HG03575 (cell line): Measurements from ENCODE around the gene IL4I1.

Source experiments
- ATAC-seq: cut with Tn5 transposase; IDR thresholded peaks from one replicate; pipeline ENCODE4 v1.9.1; 2021; ENCODE audit not compliant: unreplicated experiment, insufficient number of reproducible peaks, low FRiP score; ENCODE audit errors: extremely low read depth

The IL4I1 gene

DNA sequence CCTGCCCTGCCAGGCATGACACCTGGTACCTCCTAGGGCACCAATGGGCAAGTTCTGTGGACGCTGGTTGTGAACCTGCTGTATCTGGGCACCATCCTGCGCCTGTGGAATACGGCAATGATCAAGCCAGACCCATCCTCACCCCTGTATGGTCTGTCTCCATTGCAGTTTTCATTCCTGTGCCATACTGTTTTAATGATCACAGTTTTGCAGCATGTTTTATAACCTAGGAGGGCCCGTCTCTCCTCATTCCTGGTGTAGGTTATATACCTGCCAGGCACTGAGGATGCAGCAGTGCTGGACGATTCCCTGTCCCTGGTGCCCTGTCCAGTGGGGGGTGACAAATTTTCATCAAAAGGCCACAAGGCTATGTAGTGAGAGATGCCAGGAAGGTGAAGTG lies 13.6 kb downstream of the IL4I1 start:
- no peak for ATAC-seq

DNA sequence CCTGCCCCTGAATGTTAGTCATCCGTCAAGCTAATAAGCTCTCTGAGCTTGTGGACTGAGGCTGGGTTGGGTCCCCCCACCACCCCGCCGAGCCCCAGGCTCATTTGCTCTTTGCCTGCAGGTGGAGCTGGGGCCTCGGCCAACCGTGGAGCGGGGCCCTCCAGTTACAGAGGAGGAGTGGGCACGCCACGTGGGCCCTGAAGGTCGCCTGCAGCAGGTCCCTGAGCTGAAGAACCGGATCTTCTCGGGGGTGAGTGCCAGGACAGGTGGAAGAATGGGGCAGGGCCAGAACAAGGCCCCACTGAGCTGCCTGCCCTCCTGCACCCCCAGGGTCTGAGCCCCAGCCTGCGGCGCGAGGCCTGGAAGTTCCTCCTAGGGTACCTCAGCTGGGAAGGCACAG lies 14.0 kb downstream of the IL4I1 start:
- ATAC-seq, result no peak

DNA sequence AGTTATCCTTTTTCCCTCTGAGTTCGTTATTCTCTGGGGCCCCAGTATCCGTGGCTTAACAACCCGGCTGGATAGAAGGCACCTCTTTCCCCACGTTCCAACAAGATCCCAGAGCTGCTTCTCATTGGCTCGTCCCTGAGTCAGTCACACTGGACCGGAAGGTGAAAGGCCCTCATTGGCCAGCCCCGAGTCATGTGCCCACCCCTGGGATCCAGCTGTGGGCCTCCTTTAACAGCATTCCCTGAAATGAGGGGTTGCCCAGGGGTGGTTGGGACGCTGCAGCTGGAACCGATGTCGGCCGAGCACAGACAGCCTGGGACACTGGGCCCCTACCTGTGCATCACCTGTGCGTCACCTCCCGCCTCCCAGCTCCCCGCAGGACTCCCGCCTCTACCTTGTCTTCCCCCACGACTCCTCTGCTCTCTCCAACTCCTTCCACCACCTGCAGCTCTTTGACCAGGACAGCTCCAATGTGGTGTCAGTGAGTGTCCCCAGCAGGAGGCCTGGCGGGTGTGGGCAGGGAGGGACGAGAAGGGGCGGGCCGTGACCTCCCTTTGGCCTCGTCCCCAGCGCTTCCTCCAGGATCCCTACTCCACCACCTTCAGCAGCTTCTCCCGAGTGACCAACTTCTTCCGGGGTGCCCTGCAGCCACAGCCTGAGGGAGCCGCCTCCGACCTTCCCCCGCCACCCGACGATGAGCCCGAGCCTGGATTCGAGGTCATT lies 14.9 kb downstream of the IL4I1 start:
- ATAC-seq, result no peak

DNA sequence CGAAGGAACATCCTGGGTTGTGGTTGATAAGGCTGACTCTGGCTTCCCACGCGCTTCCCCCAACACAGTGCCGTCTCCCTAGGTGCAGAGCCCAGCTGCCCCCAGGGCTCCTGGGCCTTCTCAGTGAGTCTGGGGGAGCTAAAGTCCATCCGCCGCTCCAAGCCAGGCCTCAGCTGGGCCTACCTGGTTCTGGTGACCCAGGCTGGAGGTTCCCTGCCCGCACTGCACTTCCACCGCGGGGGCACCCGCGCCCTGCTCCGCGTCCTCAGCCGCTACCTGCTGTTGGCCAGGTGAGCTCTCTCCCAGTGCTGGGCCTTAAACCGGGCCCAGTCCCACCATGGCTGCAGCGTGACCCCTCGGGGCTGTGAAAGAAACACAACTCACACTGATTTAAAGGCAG lies 15.5 kb downstream of the IL4I1 start:
- ATAC-seq, result no peak

DNA sequence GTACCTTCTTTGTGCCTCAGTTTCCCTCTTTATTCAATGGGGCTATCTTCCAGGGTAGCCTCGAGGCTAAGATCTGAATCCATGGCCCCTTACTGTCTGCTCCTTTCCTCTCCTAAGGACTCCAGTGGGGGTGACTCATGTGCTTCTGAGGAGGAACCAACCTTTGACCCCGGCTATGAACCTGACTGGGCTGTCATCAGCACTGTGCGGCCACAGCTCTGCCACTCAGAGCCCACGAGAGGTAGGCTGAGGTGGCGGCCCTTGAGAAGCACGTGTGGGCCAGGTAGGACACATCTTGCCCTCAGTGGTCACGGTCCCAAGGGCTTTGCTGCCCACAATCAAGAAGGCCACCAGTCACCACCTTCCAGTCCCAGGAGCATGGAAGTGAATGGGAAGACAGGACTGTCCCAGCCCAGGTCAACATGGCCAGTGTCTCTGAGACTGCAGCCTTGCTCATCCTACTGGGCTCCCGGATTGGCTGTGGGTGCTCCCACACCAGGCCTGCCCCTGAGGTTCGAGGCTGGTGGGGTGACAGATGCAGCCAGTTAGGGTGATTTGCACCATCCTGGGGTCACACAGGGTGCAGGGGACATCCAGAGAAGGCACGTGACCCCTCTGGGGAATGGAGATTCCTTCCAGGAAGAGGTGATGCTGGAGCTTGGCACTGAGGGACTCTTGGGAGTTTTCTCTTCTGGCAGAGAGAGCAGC lies 16.4 kb downstream of the IL4I1 start:
- no peak for ATAC-seq

DNA sequence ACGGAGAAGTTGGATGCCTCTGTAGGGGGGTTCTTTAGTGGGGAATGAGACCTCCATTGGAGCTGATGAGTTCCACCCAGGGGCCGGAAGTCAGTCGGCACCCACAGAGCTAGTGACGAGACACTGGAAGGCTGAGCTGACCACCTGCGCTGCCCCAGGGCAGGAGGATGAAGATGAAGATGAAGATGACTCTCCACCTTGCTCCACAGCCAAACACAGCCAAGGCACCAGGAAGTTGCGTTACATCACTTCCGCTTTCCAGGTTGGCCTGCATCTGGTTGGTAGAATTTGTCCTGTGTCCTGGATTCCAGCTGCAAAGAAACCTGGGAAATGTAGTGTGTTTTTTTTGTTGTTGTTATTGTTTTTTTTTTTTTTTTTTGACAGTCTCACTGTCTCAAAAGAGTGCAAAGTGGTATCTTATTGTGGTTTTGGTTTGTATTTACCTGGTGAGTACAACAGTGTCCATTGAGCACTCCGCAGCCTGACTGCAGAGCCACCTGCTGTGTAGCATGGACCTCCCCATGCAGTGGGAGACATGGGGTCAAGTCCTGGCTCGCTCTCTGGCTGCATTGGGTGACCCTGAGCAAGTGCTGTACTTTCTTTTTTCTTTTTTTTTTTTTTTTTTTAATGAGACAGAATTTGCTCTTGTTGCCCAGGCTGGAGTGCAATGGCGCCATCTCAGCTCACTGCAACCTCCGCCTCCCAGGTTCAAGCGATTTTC lies 17.3 kb downstream of the IL4I1 start:
- ATAC-seq, result no peak

DNA sequence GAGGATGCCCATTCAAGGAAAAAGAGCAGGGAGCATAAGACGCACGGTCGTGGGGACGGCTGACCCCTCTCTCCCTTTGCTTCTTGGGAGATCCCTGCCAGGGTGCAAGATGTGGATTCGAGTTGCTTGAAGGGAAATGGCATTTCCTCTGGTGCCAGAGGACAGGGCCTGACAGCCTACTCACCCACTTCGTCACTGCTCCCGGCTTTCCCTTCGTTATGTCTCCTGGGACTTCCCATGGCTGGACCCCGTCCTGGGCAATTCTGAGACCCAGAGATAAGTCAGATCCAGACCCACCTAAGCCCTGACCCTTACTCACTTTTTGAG lies 18.0 kb downstream of the IL4I1 start:
- no peak for ATAC-seq

DNA sequence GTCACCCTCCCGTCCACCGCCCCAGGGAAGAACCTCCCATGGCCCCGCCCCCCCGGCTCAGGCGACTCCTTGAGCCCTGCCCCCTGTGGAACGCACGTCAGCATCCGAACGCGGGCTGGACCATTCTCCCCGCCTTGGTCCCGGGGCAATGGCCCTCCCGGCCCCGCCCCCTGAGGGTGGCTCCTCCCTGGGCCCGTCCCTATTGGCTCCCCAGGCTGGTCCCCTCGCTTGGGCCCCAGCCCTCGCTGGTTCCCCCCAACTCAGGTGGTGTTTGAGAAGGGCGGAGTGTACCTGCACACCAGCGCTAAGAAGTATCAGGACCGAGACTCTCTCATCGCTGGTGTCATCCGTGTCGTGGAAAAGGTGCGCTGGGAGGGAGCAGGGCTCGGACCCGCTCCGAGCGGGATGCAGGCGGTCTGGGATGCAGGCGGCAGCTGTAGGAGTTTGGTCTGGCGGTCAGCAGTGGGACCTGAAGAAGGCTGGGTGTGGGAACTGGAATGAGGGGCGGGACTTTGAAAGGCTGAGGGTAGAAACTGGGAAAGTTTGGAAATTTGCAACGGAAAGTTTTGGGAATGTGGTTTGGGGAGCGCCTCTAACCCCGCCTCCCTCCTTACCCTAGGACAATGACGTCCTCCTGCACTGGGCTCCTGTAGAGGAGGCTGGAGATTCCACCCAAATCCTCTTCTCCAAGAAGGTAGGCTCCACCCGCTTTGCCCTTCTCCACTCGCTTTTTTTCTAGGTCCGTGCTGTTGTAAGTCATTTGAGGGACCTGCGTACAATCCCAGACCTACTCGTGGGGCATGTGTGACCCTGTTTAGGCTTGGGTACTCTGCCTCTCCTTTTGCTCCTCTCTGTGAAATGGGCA lies 18.6 kb downstream of the IL4I1 start:
- peak; percentile 14 for ATAC-seq

DNA sequence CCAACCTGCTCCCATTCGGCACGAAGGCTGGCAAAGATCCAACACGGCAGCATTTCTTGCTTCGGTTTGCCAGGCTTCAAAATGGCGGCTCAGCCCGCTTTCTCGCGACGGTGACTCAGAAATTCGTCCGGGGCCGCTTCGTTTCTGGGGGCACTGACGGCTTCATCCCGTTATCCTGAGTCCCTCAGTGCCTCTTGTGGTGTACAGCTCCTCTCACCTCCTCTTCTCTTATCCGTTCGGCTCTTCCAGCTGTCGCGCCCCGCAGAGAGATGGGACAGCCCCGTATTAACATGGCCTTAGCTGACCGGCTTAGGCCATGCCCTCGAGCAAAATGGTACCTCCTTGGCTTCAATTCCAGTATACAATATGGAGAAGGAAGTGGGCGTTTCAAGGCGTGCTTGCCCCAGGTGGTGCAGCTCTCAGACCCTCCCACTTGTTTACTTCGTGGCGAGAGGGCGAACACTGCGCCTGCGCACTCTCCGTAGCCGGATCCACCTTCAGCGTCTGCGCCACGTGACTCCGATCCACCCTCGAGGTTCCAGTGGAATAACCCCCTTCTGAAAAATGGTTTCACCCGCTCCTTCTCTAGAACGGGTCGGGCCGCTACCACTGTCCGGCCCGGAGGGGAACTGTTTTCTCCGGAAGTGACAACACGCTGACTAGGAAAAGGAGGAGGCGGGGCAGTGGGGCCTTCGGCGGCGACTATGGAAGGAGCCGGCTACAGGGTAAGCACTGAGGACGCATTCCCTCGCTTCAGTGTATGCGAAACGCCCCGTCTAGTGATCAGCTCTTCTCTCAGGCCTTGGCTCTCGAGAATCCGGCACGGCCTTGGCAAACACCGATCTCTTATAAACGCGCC lies 19.4 kb downstream of the IL4I1 start, which contains the start of the genes AKT1S1 and TBC1D17:
TSS of gene AKT1S1 (minus strand) at position 336 of the 859 bp plus-strand sequence. CDS start 4,060 bp downstream, outside the sequence.
TSS of gene TBC1D17 (plus strand) at position 683 of the 859 bp plus-strand sequence. CDS start at position 705, 22 bp downstream.
- peak; percentile 58 for ATAC-seq

DNA sequence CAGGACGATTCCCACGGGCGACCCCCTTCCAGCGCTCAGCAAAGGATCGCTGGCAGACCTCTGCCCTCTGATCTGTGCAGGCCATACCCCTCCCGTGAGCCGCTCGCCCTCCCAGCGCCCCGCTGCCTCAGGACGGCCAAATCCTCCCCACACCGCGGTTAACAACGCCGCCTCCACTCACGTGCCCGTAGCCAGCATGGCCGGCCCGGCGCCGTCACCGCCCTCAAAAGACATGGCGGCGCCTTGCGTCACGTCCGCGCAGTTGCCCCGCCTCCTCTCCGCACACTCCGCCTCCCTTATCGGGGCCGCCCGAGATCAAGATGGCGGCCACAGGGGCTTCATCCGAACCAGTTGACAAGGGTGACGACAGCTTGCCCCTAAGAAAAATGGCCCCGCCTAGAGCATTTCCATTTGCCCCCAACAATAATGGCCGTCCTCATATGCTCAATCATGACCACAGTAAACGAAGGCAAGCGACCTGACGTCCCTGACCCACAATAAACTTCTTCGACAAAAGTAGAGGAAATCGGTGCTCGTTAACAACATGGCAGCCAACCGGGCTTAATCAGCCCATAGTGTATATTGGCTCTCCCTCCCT lies 20.2 kb downstream of the IL4I1 start:
- ATAC-seq, result no peak

DNA sequence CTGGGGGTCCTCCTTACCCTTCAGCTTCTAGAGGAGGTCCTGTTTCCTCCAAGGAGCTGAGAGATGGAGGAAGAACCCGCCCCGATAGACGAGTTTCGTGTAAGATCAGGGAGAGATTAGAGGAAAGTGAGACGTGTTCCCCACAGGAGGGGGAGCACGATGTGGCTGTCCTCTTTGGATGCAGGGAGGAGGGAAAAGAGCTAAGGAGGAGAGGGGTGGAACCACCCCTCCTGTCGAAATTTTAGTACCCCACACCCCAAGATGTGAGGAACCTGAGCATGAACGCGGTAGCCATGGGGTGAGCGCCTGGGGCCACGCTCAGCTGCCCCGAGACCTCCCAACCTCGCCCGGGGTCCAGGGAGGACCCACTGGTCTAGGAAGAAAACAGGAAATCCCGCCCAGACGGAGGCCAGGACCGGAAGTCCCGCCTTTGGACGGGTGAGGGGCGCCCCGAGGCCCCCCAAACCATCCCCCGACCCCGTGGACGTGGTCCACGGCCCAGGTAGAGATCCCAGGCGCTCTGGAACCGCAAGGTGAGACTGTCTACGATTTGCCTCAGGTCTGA lies 20.7 kb downstream of the IL4I1 start:
- ATAC-seq, result no peak

DNA sequence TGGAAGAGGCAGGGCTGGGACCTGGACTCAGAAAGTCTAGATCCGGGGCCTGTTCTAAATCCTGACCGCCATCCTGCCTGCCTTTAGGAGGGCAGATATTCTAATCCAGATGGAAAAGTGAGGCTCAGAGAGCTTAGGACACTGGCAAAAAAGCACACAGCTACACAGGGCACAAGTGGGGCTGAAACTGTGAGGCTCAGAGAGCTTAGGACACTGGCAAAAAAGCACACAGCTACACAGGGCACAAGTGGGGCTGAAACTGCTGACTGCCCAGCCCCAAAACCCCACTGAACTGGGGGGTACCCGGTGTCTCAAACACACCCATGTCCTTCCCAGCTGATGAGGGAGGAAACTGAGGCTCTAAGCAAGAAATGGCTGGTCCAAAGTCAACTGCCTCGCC lies 21.5 kb downstream of the IL4I1 start:
- no peak for ATAC-seq

DNA sequence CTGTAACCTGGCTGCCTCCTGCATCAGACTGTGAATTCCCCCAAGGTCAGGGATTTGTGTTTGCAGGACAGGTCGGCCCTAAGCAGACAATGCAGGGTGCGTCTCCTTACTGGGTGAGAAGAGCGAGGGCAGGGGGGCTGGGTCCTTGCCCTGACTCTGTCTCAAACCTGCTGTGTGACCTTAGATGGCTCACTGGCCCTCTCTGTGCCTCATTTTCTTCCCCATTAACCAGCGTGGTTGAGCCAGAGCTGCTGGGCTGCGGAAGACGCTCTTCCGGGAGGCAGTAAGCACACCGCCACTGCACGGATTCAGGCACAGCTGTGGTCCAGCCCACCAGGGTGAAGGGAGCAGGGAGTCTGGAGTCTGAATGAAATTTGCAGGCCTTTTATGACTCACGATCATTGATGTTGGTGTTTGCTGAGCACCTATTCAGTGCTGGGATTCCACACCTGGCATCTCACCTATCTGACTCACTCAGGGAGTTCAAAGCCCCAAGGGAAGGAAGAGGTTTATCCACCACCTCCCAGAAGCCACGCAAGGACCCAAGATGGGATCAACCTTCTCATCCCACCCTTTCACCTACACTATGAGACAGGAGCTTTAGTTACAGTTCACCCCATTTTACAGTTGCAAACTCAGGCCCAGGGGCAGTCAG lies 22.1 kb downstream of the IL4I1 start:
- ATAC-seq, result no peak

DNA sequence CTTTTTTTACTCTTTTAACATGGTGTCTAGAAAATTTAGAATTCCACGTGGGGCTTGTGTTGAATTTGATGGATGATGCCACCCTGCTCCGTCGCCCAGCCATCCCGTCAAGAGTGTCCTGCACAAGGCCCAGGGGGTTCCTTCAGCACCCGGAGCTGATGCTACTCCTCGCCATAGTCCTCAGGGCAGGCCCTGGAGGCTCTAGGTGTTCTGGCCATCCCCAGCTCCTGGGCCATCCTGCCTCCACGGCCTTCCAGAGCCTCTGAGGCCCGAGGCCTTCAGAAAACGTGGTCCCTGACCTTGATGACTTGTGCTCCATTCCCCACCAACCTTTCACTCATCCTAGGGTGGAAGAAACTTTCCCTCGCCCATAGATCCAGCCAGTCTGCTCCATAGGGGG lies 22.9 kb downstream of the IL4I1 start:
- no peak for ATAC-seq

DNA sequence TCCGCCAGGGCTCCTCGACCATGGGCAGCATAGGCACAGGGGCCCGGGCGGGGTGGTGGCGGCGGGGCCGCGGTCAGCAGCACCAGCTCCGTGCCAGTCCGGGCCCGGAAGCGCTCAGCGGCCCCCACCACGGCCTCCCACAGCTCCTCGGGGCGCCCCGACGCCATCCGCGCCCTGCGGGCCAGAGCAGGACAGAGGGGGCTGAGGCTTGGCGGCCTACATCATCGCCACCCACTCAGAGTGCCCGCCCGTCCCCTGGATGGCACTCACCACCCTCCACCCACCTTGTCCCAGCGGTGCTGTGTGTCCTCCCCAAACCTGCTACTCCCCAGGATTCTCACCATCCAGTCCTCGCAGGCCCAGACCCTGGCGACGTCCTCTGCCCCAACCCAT lies 23.6 kb downstream of the IL4I1 start:
- ATAC-seq, result no peak

DNA sequence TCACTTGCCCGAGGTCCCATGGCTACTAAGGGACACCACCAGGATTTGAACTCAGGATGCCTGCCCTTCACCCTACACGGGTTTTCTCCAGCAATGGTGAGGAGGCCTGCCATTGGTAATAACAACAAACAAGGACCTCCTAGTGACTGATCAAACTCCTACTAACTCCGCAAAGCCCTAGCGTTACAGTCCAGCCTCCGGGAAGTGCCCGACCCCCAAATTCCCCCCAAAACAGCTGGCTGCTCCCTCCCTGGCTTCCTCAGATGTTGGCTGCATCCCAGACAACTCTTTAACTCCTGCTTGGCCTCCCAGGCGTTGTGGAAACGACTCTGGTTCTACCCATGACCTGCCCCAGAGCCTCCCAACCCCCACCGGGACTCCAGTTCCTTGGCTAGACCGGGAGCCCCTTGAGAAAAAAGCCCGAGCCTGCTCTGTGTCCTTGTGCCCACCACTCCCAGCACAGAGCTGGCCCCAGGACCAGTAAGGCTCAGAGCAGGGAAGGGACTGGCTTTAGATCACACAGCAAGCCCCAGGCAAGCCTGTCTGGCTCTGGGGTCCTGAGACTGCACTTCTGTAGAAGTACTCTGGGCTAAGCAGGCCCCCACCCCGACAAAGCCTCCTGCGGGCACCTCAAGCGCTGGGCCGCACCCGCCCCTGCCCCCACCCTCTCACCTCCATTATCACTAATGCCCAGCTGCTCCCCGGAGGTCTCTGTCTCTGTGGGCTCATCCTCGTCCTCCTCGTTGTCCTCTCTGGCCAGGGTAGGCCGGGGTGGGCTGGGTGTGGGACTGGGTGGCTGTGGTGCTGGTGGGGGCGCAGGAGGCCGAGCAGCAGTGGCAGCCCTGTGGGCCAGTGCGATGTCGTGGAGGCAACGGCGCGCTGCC lies 24.2 kb downstream of the IL4I1 start:
- ATAC-seq, result no peak
